NCI-H526 (cell line): ENCODE measurements around the gene FLII.
A peak's percentile ranks its signal among the peaks of the same experiment; 100 is the strongest.

Experiments
- DNase-seq, 2 experiments: peaks; one replicate each; lab custom pipeline; 2025; lab: John Stamatoyannopoulos, UW

Gene FLII

DNA sequence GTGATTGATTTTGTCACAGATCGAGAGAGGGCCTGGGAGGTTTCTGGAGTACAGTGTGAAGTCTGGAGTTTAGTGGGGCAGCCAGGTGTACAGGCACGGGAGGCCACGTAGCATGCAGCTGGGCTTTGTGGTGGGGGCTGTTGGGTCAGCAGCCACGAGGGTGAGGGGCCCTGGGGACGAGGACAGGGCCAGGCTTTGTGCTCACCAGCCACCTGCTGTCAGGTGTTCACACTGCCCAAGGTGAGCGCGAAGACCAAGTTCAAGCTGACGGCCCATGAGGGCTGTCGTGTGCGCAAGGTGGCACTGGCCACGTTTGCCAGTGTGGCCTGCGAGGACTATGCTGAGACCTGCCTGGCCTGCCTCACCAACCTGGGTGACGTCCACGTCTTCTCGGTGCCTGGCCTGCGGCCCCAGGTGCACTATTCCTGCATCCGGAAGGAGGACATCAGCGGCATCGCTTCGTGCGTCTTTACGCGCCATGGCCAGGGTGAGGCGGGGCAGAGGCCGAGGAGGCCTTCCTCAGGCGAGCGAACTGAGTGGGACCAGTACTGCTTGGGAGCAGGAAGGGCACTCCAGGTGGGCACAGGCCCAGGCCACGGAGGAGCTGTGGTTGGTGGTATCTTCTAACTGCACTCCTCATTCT lies 17.2 kb downstream of the FLII start:
- DNase-seq = no peak

GRCh38 chr17:18240449-18240848 lies 18.1 kb downstream of the FLII start:
- DNase-seq = no peak

- no peak for DNase-seq
Measured at GRCh38 chr17:18238299-18238698, 20.2 kb downstream of the FLII start.

GRCh38 chr17:18237461-18237860 lies 21.1 kb downstream of the FLII start:
- DNase-seq = no peak

DNA sequence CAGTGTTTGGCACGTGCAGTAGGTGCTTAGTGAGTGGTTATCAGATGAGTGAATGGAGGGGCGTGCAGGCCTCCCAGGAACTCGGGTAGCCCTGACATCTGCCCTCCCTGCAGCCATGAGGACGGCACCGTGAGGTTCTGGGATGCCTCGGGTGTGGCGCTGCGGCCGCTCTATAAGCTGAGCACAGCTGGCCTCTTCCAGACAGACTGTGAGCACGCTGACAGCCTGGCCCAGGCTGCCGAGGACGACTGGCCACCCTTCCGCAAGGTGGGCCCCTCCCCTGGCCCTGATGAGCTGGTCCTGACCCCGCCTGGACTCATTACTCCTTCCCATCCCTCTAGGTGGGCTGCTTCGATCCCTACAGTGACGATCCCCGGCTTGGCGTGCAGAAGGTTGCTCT lies 22.0 kb downstream of the FLII start:
- DNase-seq = no peak

DNA sequence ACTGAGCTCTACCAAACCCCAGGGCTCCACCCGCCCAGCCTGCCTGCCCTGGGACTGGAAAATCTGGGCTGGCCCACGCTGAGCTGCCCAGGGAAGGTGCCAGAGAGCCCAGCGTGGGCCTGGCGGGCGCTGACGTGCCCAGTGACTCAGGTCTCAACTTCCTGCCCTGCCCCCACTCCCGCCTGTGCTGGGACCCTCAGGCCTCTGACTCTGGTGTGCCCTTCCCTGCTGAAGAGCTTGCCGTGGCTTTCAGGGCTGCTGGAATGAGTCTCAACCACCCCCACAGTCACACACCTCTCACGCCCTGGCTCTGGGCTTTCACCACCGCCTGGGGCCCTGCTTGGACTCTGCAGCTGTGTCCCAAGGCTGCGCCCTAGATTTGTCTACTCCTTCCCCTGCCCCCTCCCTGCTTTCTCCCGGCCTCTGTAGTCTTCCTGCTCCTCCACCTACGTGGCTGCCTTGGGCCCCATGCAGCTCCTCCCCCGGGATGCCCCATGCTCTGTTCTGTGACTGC lies 22.7 kb downstream of the FLII start:
- DNase-seq = no peak

DNA sequence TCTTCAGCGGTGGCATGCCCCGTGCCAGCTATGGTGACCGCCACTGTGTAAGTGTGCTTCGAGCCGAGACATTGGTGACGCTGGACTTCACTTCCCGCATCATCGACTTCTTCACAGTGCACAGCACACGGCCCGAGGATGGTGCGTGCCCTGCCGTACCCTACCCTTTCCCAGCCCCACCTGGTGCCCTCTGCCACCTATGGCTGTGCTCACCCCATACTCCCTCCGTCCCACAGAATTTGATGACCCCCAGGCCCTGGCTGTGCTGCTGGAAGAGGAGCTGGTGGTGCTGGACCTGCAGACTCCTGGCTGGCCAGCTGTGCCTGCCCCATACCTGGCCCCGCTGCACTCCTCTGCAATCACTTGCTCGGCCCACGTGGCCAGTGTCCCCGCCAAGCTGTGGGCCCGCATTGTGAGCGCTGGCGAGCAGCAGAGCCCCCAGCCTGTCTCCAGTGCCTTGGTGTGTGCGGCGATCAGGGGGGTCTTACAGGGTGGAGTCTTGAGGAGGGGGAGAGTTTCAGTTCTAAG lies 23.6 kb downstream of the FLII start:
- no peak for DNase-seq

- no peak for DNase-seq
Measured at GRCh38 chr17:18233803-18234518, 24.6 kb downstream of the FLII start.

DNA sequence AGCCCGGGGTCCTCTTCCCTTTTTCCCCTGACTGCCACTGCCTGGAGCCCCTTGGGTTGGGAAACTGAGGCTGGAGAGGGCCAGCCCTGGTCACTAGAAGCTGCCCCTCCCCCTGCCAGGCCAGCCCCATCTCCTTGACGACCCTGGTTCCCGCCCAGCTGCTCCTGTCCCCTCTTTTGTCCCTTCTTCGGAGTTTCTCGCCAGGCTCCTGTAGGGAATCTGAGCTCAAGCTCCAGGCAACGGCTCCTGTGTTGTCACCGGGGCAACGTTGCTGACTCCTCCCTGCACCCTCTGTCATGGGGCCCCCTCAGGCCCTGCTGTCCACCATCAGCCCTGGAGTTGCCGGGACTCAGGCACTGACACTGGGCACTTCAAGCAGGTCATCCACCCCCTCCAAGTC lies 27.4 kb downstream of the FLII start:
- DNase-seq = no peak

DNA sequence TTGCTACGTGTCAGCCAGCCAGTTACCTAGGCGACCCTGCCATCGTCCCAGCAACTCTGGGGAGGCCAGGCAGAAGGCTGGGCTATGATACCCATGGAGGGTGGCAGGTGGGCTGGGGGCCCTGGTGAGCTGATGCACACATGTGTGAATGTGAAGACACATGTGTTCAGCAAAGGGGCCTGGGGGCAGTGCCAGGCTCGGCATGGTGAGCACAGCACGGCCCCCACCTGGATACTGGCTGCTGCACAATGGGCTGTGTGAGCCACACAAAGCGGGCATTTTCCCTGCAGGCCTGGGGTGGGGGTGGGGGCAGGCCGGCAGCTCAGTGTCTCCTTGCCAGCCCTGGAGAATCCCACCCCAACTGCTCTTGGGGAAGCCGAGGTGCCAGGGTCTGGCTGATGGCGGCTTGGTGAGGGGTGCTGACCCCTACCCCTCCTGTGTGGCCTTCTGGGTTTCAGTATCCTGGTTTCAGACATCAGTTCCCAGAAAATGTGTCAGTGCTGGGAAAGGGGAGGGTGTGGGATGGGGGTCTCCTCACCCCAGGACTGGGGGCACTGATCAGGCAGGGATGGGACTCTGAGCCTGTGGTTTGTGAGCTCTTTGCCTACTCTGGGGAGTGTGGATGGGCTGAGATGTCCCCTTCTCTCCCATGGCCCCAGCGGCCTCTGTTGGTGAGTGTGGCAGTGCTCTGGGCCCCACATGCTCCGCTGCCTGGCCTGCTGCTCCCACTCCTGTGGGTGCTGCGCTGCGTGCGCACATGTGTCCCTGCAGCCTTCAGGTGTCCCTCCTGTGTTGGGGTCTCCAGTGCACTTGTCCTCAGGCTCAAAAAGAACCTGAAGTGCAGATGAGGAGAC lies 28.0 kb downstream of the FLII start:
- no peak for DNase-seq

DNA sequence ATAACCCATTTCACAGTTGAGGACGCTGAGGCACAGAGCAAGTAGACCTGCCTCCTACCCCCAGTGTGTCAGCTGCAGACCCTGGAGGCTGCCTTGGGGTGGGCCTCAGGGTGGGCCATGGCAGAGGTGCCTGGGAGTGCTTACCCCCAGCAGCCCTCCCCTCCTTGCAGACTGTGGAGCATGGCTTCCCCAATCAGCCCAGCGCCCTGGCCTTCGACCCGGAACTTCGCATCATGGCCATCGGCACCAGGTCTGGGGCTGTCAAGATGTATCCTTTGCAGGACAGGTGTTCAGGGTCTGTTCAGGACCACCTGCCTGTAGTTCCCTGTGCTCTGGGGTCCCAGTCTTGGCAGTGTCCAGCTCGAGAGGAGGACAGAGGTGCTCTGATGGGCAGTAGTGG lies 28.8 kb downstream of the FLII start:
- DNase-seq = no peak

DNA sequence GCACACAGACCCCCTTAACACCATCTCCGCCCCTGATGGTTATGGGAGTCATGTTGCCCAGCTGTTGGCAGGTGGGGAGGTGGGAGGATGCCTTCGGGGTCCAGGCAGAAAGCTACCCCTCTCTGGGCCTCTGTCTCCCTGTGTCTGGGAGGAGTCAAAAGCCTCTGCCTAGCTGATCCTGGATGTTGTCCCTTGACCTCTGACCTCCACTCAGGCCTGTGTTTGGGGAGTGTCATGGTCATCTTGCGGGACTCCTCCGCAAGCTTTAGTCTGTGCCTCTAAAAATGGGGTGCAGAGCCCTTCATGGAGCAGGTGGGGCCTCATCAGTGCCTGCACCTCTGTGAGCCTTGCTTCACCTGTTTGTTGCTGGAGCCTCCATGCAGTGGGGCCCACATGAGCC lies 29.3 kb downstream of the FLII start:
- no peak for DNase-seq

- no peak for DNase-seq
Measured at GRCh38 chr17:18228176-18228682, 30.3 kb downstream of the FLII start.

GRCh38 chr17:18227635-18228034 lies 30.9 kb downstream of the FLII start:
- DNase-seq = no peak

DNA sequence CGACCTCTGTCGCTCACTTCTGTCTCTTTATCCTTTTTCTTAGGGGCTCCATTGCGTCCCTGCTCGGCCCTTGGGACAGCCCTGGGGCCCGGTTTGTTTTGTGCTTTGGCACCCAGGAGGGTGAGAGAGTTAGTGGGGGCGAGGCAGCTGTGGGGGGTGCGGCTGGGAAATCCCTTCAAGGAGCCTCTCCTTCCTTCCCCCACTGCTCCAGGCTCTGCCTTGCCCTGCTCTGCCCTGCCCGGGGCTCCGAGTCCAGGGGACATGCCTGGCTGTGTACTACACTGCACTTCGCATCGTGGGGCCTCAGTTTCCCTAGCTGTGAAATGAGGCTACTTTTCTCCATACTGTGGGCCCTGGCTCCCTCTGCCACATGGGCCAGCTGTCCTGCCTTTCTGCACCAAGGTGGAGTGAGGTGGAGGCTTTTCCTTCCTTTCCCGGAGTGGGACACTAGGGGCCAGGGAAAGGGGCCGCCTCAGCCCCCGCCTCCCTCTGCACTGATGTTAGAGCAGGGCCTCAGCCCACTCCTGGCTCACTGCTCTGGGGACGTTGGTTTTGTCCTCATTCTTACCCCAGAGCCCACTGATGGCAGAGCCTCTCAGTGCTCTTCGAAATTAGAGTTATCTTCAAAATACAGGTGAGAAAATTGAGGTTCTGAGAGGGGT lies 32.1 kb downstream of the FLII start:
- no peak for DNase-seq

DNA sequence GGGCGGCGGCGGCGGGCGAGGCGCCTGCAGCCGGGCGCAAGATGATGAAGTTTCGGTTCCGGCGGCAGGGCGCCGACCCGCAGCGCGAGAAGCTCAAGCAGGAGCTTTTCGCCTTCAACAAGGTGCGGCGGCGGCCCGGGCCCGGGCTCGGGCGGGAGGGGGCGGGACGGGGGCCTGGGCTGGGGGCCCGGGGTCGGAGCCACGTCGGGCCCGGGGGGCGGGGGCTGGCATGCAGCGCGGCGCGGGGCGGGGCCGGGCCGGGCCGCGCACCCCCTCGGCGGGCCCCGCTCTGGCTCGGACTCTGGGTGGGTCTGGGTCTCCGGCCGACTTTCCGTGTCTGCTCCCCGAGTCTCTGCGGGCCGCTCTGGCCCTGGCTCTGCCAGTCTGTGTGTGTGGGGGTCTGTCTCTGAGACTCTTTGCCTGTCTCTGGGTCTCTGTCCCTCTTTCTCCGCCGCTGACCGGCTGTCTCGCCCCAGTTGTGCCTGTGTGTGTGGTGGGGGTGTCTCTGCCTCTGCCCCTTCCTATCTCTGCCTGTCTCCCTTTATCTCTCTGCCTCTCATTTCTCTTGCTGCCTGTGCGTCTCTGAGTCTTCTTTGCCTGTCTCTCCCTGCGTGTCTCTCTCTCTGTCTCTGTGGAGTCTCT lies 32.8 kb downstream of the FLII start:
- DNase-seq = peak in 1 of 2 experiments; percentile 41

DNA sequence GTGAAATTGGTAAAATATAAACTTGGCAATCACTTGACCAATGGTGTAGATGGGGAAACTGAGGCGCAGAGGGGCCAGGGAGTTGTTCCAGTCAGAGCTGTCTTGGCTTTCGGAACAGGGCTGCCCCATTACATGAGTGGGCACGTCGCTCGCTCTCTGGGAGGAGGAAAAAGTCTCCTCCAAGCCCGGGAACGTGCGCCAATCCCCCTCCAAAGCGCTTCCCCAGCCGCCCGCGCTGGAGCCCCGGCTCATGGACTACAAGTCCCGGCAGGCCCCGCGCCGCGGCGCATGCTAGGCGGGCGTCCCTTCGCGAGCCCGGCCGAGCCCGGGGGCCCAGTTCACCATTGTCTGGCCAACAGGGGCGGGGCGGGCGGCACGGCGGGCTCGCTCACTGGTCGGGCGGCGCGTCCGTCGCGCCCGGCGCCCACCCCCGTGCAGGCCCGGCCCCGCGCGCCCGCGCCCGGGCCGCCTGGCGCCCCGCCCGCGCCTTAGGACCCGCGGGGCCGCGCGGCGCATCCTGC lies 33.4 kb downstream of the FLII start, which contains the start of gene LLGL1:
LLGL1 (plus strand) TSS at position 515 of the 521 bp plus-strand sequence. CDS start 48 bp downstream, outside the sequence.
- peak; percentile 70 to 95 for DNase-seq

DNA sequence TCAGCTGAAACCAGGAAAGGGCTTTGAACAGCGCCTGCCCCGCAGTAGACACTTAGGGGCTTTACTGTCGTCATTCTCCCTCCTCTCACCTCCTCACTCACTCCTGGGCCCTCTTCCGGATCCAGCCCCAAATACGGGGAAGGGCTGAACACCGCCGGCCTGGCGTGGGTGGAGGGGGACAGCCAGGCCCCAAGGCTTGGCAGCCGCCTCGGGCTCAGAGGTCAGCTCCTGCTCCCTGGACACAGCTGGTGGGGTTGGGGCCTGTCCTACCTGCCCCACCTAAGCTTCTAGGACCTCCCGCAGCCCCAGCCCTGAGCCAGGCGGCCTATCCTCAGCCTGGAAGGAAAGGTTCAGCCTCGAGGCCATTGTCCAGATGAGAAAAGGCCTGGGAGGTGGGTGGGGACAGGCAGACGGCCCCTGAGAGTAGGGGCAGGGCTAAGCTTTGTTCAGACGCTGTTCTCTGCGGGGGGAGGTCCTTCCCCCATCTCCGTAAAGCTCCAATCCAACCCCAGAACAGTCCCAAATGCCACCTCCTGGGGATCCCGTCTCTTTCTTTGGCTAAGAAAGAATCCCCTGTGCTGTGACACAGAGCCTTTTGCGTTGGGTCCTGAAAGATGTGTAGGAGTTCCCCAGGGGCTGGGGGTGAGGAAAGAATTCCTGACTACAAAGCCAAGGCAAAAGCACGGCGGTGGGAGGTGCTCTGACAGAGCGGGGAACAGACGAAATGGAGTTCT lies 34.0 kb downstream of the FLII start:
- DNase-seq = no peak

DNA sequence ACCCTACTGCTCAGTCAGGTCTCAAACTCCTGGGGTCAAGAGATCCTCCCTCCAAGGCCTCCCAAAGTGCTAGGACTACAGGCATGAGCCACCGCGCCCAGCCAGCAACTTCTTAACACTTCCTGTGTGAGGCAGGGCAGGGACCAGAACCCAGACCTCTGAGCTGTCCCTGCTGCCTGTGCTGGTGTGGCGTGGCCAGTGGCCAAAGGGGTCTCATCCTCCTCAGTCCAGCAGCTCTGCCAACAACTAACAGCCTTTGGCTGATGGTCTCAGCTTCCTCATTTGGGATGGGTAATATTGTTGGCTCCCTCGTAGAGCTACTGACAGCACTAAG lies 34.5 kb downstream of the FLII start:
- DNase-seq = no peak

DNA sequence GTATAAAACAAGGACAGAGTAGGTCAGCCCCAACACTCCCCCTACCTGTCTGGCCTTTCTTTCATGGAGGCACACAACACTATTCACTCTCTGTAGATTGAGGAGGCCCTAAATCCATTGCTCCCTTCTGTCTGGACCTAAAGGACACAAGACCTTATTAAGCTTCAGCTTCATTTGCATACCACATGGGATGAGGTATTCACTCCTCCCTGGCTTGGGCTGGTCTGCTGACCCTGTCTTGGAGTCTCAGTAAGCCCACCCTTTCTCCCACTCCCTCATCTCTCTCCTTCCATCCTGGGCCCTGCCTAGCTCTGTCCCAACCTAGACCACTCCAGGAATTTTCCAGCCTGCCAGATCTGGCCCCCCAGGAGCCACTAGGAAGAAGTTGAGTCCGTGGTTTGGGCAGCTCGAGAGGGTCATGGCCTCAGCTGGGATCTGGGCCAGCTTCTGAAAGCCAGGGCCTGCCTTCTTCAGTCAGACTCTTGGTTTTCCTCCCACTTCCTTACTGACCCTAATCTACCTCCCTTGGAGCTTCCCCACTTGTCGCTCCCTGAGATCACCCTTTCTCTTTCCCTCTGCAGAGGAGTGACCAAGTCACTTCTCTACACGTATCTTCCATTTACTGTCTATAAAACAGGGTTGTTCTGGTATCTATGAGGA lies 39.7 kb downstream of the FLII start:
- peak in 1 of 2 experiments; percentile 12 for DNase-seq
